Activated CD4-positive, alpha-beta memory T cell treated with anti-CD3 and anti-CD28 coated beads for 36 hours (primary cell): ENCODE results near the gene SLC24A4. TPM values are rescaled to one million over a fixed set of nuclear protein-coding genes. Genes with fewer than 3 reads are reported as not detected.

Source experiments
- CTCF ChIA-PET: fragments of 350-600 bp; sonication (Branson Sonifier 250); formaldehyde crosslinking; loops from one replicate; lab custom pipeline; 2021; ENCODE audit warnings: antibody characterized with exemption, inconsistent platforms; lab: Charles Lee
- POLR2A ChIA-PET: fragments of 350-600 bp; sonication (Branson Sonifier 250); formaldehyde crosslinking; loops from one replicate; lab custom pipeline; 2021; ENCODE audit warnings: antibody characterized with exemption; lab: Charles Lee
- DNase-seq: peaks from one replicate; pipeline ENCODE4 v3.0.0-alpha.2; 2020
- H3K27ac Mint-ChIP-seq: one replicate; pipeline ENCODE4 v1.8.0; 2021; ENCODE audit warnings: mixed read lengths
- H3K27me3 Mint-ChIP-seq: one replicate; pipeline ENCODE4 v1.8.0; 2021; ENCODE audit warnings: mixed read lengths
- H3K36me3 Mint-ChIP-seq: one replicate; pipeline ENCODE4 v1.8.0; 2021; ENCODE audit warnings: mixed read lengths
- H3K4me1 Mint-ChIP-seq: one replicate; pipeline ENCODE4 v1.8.0; 2021; ENCODE audit warnings: low read depth, mixed read lengths
- H3K4me3 Mint-ChIP-seq: one replicate; pipeline ENCODE4 v1.8.0; 2021; ENCODE audit warnings: mild to moderate bottlenecking, mixed read lengths
- H3K9me3 Mint-ChIP-seq: one replicate; pipeline ENCODE4 v1.8.0; 2021; ENCODE audit warnings: mixed read lengths
- intact Hi-C: fragments of 100-400 bp; cut with micrococcal nuclease; formaldehyde crosslinking; loops from one replicate; pipeline ENCODE4 v1.15.1; 2023
- total RNA-seq, 2 experiments: library from RNA; stranded (reverse); gene quantifications; one replicate each; pipeline ENCODE4 v1.2.3, GENCODE V29; 2021

SLC24A4 gene
- not detected for total RNA-seq

DNA sequence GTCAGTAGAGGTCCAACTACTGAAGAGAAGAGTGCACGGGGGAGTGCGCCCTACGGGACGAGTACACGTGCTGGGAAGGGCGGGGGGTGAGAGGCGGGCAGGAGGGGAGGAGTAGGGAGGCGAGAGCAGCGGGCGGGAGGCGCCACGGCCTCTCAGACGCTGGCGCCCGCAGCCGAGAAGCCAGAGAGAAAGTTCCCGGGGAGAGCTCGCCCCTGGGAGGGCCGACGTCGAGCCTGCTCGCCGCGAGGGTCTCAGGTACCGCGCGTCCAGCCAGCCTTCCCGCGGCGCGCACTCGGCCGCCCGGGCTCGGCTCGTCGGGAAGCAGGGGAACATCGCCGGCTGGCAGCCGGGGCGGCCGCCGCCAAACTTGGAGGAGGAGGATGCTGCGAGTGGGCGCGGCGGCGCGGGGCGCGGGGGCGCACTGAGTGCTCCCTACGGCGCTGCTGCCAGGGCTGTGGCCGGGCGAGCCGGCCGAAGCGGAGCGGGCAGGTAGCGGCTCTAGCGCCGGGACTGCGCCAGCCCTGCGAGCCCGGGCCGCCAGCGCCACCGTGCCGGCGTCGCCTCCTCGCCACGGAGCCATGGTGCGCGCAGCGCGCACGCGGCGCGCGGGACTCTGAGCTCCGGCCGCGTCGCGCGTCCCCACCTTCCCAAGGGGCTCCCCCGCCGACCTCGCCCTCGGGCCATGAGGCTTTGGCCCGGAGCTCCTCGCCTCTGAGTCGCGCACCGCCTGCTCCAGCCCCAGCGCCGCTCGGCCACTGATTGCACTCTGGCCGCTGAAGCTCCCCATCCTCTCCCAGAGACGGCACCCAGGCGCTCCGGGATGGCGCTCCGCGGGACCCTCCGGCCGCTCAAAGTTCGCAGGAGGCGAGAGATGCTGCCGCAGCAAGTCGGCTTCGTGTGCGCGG is at the start of gene SLC24A4:
TSS of gene SLC24A4 (plus strand) at position 155 of the 905 bp plus-strand sequence. CDS start at position 821, 666 bp downstream.
- Mint-ChIP-seq H3K27me3 (peaks cover 53% of the 10 kb centered on the region), H3K4me1 (peaks cover 6% of the 10 kb centered on the region), H3K4me3 (peak within 1 kb of the TSS; percentile 25), H3K27ac (no peak within 1 kb of the TSS), H3K9me3 (no peaks in the 10 kb centered on the region), H3K36me3 (no peaks in the 10 kb centered on the region)
- CTCF ChIA-PET, result no interaction called here
- intact Hi-C loops, result no loop called here
- DNase-seq, result no peak
- POLR2A ChIA-PET, result no interaction called here

DNA sequence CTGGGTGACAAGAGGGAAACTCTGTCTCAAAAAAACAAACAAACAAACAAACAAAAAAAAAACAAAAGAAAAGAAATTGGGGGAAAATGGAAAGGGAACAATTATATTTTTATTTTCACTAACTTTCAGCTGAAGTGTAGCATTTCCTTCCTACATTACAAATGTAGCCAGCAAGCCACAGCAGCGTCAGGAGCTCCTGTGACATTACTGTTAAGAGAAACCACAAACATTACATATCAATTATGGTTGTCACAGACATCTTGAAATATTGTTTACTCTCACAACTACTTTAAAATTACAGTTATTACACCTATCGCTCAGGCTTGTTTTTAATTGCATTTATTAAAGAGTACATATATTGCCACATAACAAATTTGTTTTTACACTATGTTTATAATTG is 49.8 kb upstream of the SLC24A4 start:
- H3K4me3 Mint-ChIP-seq, result no peak overlapping the region
- no peaks in the 10 kb centered on the region for H3K9me3 Mint-ChIP-seq
- POLR2A ChIA-PET, result no interaction called here
- no peaks in the 10 kb centered on the region for H3K4me1 Mint-ChIP-seq
- CTCF ChIA-PET, result no interaction called here
- no peak overlapping the region for H3K27ac Mint-ChIP-seq
- H3K36me3 Mint-ChIP-seq, result no peaks in the 10 kb centered on the region
- DNase-seq, result no peak
- intact Hi-C loops, result no loop called here
- H3K27me3 Mint-ChIP-seq, result peaks cover 11% of the 10 kb centered on the region

DNA sequence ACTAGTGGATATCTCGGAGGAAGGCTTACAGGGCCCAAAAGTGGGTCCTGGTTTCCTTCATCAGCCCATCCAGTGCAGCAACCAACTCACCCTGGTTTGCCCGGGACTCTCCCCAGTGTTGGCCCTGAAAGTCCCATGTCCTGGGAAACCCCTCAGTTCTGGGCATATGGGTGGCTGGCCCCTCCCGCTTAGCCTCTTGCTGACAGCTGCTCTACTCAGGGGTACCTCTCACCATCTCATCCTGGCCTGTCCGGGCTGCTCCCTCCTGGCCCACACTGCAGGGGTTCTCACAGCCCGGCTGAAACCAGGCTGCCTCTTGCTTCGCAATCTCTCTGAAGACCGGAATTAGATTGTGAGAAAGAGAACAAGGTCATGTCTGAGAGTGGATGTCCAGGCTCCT is 48.9 kb upstream of the SLC24A4 start:
- POLR2A ChIA-PET, result no interaction called here
- no peak for DNase-seq
- Mint-ChIP-seq H3K9me3 (no peaks in the 10 kb centered on the region), H3K4me3 (no peak overlapping the region), H3K27ac (no peak overlapping the region), H3K4me1 (no peaks in the 10 kb centered on the region), H3K36me3 (no peaks in the 10 kb centered on the region), H3K27me3 (peaks cover 11% of the 10 kb centered on the region)
- CTCF ChIA-PET, result no interaction called here
- intact Hi-C loops, result no loop called here

DNA sequence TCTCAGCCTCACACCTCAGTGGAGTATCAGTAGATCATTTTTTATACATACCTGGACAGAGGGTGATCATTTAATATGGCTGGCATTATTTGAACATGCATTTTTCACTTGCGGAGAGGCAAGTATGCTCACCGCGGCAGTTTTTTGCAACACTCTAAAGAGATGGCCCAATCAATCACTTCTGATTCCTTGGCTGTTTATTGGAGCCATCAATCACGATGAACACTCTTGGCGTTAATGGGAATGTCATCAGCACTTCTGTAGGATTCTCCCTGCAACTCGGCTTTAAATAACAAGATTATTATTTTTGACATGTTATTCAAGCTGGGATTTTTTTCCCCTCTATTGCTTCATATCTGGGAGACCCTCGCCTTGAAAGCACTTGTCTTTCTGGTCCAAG is 46.9 kb upstream of the SLC24A4 start:
- ChIA-PET POLR2A (no interaction called here), CTCF (no interaction called here)
- intact Hi-C loops, result no loop called here
- H3K36me3 Mint-ChIP-seq, result no peaks in the 10 kb centered on the region
- H3K9me3 Mint-ChIP-seq, result no peaks in the 10 kb centered on the region
- no peak for DNase-seq
- no peak overlapping the region for H3K27ac Mint-ChIP-seq
- H3K27me3 Mint-ChIP-seq, result peaks cover 11% of the 10 kb centered on the region
- no peak overlapping the region for H3K4me3 Mint-ChIP-seq
- peaks cover 14% of the 10 kb centered on the region for H3K4me1 Mint-ChIP-seq

GRCh38 chr14:92277031-92277430 is 45.9 kb upstream of the SLC24A4 start:
- H3K4me1 Mint-ChIP-seq, result peaks cover 18% of the 10 kb centered on the region
- CTCF ChIA-PET, result interaction anchor here (0.6 kb wide), 1 partner anchor 384 kb away, joined by 3 read pairs; no protein-coding TSS in a partner anchor
- no peak overlapping the region for H3K27ac Mint-ChIP-seq
- peaks cover 8% of the 10 kb centered on the region for H3K27me3 Mint-ChIP-seq
- H3K9me3 Mint-ChIP-seq, result peaks cover 5% of the 10 kb centered on the region
- no peaks in the 10 kb centered on the region for H3K36me3 Mint-ChIP-seq
- no peak overlapping the region for H3K4me3 Mint-ChIP-seq
- no peak for DNase-seq
- POLR2A ChIA-PET, result no interaction called here
- intact Hi-C loops, result no loop called here

DNA sequence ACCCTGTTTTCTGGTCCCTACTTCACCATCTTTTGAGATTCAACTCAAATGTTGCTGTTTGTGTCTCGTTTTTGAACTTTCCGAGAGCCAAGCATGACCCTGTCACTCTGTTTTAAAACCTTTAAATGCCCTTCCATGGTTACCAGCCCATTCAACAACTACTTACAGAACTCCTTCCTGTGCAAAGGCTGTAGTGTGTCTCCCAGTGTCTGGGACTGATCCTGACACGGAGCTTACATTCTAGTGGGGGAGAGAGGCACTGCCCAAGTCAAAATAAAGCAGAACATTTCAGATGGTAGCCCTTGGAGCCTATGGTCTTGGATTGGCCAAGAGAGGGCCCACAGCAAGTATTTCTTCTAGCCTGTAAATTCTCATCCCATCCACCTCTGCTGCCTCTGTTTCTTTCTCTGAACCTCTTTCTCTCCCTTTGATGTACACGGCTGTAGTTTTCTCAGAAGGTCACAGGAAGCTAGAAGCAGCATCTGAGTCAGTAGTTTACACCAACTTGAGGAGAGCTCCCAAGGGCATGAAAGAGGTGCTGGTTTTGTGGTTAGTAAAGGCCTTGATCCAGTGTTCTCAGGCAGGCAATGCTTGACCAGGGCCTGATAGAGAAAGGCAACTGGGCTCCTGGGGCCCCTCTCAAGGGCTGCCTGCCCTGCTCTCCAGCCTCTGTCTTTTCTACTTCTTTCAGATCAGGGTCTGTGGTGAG is 42.3 kb upstream of the SLC24A4 start:
- DNase-seq, result no peak

GRCh38 chr14:92282669-92283068 is 40.3 kb upstream of the SLC24A4 start:
- no peak for DNase-seq
- intact Hi-C loops, result loop anchor here (5.0 kb wide), 1 partner anchor 60 kb away; no protein-coding TSS in a partner anchor
- H3K4me3 Mint-ChIP-seq, result no peak overlapping the region
- no peaks in the 10 kb centered on the region for H3K27me3 Mint-ChIP-seq
- peaks cover 18% of the 10 kb centered on the region for H3K4me1 Mint-ChIP-seq
- H3K9me3 Mint-ChIP-seq, result peaks cover 6% of the 10 kb centered on the region
- CTCF ChIA-PET, result no interaction called here
- H3K36me3 Mint-ChIP-seq, result no peaks in the 10 kb centered on the region
- no peak overlapping the region for H3K27ac Mint-ChIP-seq
- POLR2A ChIA-PET, result no interaction called here

More for the DNA sequence above, 42.3 kb upstream of the SLC24A4 start:
- Mint-ChIP-seq H3K27ac (peak overlapping the region; percentile 5), H3K9me3 (peaks cover 6% of the 10 kb centered on the region), H3K27me3 (peaks cover 3% of the 10 kb centered on the region), H3K4me3 (no peak overlapping the region), H3K4me1 (peaks cover 18% of the 10 kb centered on the region), H3K36me3 (no peaks in the 10 kb centered on the region)
- intact Hi-C loops, result loop anchor here (5.0 kb wide), 1 partner anchor 62 kb away; no protein-coding TSS in a partner anchor
- ChIA-PET POLR2A (no interaction called here), CTCF (no interaction called here)

- Mint-ChIP-seq H3K9me3 (peaks cover 6% of the 10 kb centered on the region), H3K27ac (no peak overlapping the region), H3K27me3 (peaks cover 10% of the 10 kb centered on the region), H3K4me1 (peaks cover 11% of the 10 kb centered on the region), H3K4me3 (no peak overlapping the region), H3K36me3 (no peaks in the 10 kb centered on the region)
- intact Hi-C loops, result no loop called here
- DNase-seq, result no peak
- ChIA-PET POLR2A (no interaction called here), CTCF (no interaction called here)
Observed at GRCh38 chr14:92285311-92285710, 37.7 kb upstream of the SLC24A4 start.

- DNase-seq, result no peak
- H3K27ac Mint-ChIP-seq, result no peak overlapping the region
- H3K36me3 Mint-ChIP-seq, result no peaks in the 10 kb centered on the region
- intact Hi-C loops, result no loop called here
- H3K9me3 Mint-ChIP-seq, result no peaks in the 10 kb centered on the region
- H3K27me3 Mint-ChIP-seq, result peaks cover 14% of the 10 kb centered on the region
- POLR2A ChIA-PET, result no interaction called here
- CTCF ChIA-PET, result no interaction called here
- H3K4me3 Mint-ChIP-seq, result no peak overlapping the region
- no peaks in the 10 kb centered on the region for H3K4me1 Mint-ChIP-seq
Observed at GRCh38 chr14:92287987-92288386, 35.0 kb upstream of the SLC24A4 start.

- Mint-ChIP-seq H3K36me3 (no peaks in the 10 kb centered on the region), H3K27ac (no peak overlapping the region), H3K4me3 (no peak overlapping the region), H3K27me3 (peaks cover 14% of the 10 kb centered on the region), H3K4me1 (no peaks in the 10 kb centered on the region), H3K9me3 (no peaks in the 10 kb centered on the region)
- DNase-seq, result no peak
- POLR2A ChIA-PET, result no interaction called here
- CTCF ChIA-PET, result no interaction called here
- intact Hi-C loops, result no loop called here
Observed at GRCh38 chr14:92288994-92289660, 33.8 kb upstream of the SLC24A4 start.

GRCh38 chr14:92292673-92293072 is 30.3 kb upstream of the SLC24A4 start:
- ChIA-PET CTCF (interaction anchor here (0.6 kb wide), 1 partner anchor 1439 kb away, joined by 3 read pairs; no protein-coding TSS in a partner anchor), POLR2A (no interaction called here)
- Mint-ChIP-seq H3K4me1 (no peaks in the 10 kb centered on the region), H3K27ac (no peak overlapping the region), H3K9me3 (no peaks in the 10 kb centered on the region), H3K36me3 (no peaks in the 10 kb centered on the region), H3K4me3 (no peak overlapping the region), H3K27me3 (peaks cover 18% of the 10 kb centered on the region)
- intact Hi-C loops, result no loop called here
- no peak for DNase-seq

- peaks cover 14% of the 10 kb centered on the region for H3K27me3 Mint-ChIP-seq
- H3K27ac Mint-ChIP-seq, result no peak overlapping the region
- ChIA-PET CTCF (interaction anchor here (1.7 kb wide), 1 partner anchor 58 kb away, joined by 9 read pairs; no protein-coding TSS in a partner anchor), POLR2A (no interaction called here)
- no peak overlapping the region for H3K4me3 Mint-ChIP-seq
- intact Hi-C loops, result no loop called here
- H3K36me3 Mint-ChIP-seq, result no peaks in the 10 kb centered on the region
- no peak for DNase-seq
- H3K4me1 Mint-ChIP-seq, result no peaks in the 10 kb centered on the region
- H3K9me3 Mint-ChIP-seq, result no peaks in the 10 kb centered on the region
Observed at GRCh38 chr14:92294506-92294905, 28.5 kb upstream of the SLC24A4 start.
